Coronary artery (tissue), 2 donors: ENCODE measurements around the gene RBPJL.

Experiments used
- DNase-seq: peaks from one replicate; pipeline ENCODE4 v3.0.0-alpha.2; 2017; ENCODE audit warnings: low spot score
- H3K27ac ChIP-seq, 2 donors: fragments of 200-600 bp; sonication (generic); one replicate each; pipeline ENCODE4 v1.5.1; 2016 to 2019
- H3K4me3 ChIP-seq: fragments of 200-600 bp; sonication (generic); 2 replicates; pipeline ENCODE4 v1.5.1; 2016; ENCODE audit warnings: mild to moderate bottlenecking, moderate library complexity
- TF ChIP-seq, protein P1 (sequence below): fragments of 200-600 bp; sonication (generic); IDR thresholded peaks from one replicate; pipeline ENCODE4 v1.5.1; 2019; ENCODE audit warnings: antibody characterized with exemption

The RBPJL gene

GRCh38 chr20:45283551-45284057, 23.0 kb upstream of the RBPJL start:
- TF ChIP-seq, protein P1, sequence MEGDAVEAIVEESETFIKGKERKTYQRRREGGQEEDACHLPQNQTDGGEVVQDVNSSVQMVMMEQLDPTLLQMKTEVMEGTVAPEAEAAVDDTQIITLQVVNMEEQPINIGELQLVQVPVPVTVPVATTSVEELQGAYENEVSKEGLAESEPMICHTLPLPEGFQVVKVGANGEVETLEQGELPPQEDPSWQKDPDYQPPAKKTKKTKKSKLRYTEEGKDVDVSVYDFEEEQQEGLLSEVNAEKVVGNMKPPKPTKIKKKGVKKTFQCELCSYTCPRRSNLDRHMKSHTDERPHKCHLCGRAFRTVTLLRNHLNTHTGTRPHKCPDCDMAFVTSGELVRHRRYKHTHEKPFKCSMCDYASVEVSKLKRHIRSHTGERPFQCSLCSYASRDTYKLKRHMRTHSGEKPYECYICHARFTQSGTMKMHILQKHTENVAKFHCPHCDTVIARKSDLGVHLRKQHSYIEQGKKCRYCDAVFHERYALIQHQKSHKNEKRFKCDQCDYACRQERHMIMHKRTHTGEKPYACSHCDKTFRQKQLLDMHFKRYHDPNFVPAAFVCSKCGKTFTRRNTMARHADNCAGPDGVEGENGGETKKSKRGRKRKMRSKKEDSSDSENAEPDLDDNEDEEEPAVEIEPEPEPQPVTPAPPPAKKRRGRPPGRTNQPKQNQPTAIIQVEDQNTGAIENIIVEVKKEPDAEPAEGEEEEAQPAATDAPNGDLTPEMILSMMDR = no peak
- no peak for DNase-seq
- no peak overlapping the region for H3K27ac ChIP-seq
- no peak overlapping the region for H3K4me3 ChIP-seq

- TF ChIP-seq, protein P1 = no peak
- Histone ChIP-seq H3K27ac (no peak overlapping the region), H3K4me3 (no peak overlapping the region)
- DNase-seq = peak; percentile 65
These were observed 18.3 kb upstream of the RBPJL start for GRCh38 chr20:45288376-45288775.

DNA sequence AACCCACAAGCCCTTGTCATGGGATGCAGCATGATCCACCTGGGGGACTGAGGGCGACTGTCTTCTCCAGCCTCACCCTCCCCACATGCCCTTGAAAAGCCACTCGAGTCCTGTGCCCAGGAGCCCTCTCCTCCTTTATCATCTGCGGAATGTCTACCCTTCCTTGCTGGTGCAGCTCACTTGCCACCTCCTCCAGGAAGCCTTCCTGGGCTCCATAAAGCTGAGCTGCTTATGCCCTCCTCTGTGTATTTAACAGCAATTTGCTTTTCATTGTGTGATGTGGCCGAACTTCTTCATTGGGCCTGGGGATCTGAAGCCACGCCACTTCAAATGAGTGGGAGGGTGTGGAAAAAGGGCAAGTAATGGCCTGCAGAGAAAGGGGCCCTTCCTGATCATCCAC, 17.8 kb upstream of the RBPJL start:
- TF ChIP-seq, protein P1 = no peak
- peak; percentile 5 for DNase-seq
- Histone ChIP-seq H3K4me3 (no peak overlapping the region), H3K27ac (no peak overlapping the region)

DNA sequence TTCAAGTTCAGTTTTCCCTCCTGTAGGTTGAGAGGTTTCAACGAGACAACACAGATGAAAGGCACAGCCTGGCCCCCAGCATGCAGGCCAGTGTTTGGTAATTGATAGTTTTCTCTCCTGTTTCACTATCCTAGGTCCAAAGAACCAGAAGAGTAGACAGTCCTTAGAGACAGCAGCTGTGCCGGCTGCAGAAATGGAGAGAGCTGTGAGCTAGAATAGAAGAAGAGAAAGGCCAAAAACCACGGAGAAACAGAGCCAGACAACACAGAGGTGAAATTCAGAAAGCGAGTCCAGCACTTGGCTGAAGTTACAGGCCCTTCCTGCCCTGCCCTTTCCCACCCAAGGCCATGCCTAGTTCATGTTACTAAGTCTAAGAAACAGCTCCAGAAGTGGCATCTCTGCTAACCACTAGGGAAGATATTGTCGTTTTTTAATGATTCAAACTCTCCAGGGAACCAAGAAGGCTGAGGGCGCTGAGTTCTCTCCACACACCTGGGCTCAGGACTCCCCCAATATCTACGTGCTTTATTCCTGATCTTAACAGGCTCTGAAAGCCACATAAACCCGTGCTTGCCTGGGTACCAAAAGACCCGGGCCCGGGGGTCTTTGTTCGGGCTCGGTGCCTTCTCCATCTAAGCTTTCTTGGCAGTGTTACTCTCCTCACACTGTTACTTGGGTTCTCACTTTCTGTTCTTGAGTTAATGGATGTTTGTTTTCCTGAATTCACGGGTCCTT, 16.5 kb upstream of the RBPJL start:
- DNase-seq = peak; percentile 58
- TF ChIP-seq, protein P1 = no peak

GRCh38 chr20:45290677-45291355, 15.8 kb upstream of the RBPJL start:
- peak; percentile 78 for DNase-seq
- Histone ChIP-seq H3K4me3 (no peak overlapping the region), H3K27ac (no peak overlapping the region)
- TF ChIP-seq, protein P1 = peak; percentile 44

More for the DNA sequence above, 16.5 kb upstream of the RBPJL start:
- no peak overlapping the region for H3K4me3 ChIP-seq
- no peak overlapping the region for H3K27ac ChIP-seq

DNA sequence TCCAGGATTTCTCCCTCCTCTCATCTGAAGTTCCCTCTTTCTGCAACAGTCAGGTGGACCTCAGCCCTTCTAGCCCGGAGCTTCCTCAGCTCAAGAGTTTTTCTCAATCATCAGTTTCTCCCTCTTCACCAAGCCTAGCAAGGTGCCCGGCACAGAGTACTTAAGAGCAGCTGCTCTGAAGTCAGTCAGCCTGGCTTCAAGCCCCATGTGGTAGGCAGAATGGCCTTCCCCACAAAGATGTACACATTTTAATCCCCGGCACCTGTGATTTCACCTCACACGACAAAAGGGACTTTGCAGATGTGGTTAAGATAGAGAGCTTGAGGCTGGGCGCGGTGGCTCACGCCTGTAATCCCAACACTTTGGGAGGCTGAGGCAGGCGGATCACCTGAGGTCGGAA, 15.1 kb upstream of the RBPJL start:
- Histone ChIP-seq H3K27ac (no peak overlapping the region), H3K4me3 (no peak overlapping the region)
- TF ChIP-seq, protein P1 = no peak
- no peak for DNase-seq
